Urinary bladder (tissue), 4 donors: ENCODE results near the gene GNB1L. TPM values are rescaled to one million over a fixed set of nuclear protein-coding genes. Genes with fewer than 3 reads are reported as not detected.

Experiments used
- DNase-seq: peaks from one replicate; pipeline ENCODE4 v3.0.0-alpha.2; 2015; ENCODE audit errors: extremely low spot score
- H3K27ac ChIP-seq: one replicate; pipeline ENCODE4 v1.5.1; 2013; ENCODE audit warnings: low read depth, mild to moderate bottlenecking, moderate library complexity
- H3K36me3 ChIP-seq: one replicate; pipeline ENCODE4 v1.6.1; 2013; ENCODE audit warnings: mild to moderate bottlenecking, moderate library complexity; ENCODE audit not compliant: insufficient read depth
- H3K4me1 ChIP-seq: one replicate; pipeline ENCODE4 v1.6.1; 2013; ENCODE audit warnings: mild to moderate bottlenecking, moderate library complexity; ENCODE audit not compliant: insufficient read depth
- H3K4me3 ChIP-seq: one replicate; pipeline ENCODE4 v1.5.1; 2013; ENCODE audit warnings: low read depth, low read length
- WGBS: extraction: QIAGEN DNeasy Blood & Tissue Kit; methylation state at CpG from one replicate; pipeline ENCODE4 v1.1.7; 2013; 5-methylcytosine and 5-hydroxymethylcytosine counted together
- polyA plus RNA-seq: library from polyadenylated mRNA; stranded (reverse); fragments of 200-250 nt; gene quantifications from one replicate; pipeline ENCODE4 v1.2.3, GENCODE V29; 2013
- total RNA-seq: library from RNA; depleted of rRNA; stranded (reverse); fragments of >200 nt; gene quantifications from one replicate; pipeline ENCODE4 v1.2.3, GENCODE V29; 2014
- donor health status: healthy with polysubstance abuse.
- donor health status: healthy.

GNB1L gene
- total and polyA plus RNA-seq, 2 donors = 3.4 to 8.5 TPM

DNA sequence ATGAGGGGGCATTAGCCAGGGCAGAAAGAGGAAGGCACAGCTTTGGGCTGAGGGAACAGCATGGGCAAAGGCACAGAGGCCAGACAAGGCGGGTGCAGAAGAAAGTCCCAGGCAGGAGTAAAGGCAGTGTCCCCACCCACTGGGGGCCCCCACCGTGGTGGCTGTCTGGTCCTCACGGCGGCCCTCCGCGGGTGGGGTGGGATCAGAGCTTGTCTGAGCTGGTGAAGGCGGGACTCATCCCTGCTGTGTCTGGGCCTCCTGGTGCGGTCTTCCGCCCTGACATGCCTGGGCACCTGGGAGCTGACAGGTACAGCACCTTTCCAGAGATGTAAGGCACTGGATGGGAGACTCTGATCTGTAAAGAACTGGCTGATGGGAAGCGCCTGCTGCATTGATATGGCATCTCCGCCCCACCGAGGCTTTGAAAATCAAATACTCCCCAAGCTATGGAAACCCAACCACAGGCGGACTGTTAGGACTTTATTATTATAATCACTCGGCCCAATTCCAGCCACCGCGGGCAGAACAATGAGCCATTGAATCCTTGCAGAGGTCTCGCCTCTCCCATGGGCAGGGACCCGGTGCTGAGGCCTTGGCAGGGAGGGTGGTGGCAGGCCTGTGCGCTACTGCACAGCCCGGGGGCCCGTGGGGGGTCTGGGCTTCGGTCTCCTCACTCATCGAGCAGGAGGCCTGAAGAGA lies 14.2 kb upstream of the GNB1L start:
- no peak for DNase-seq
- WGBS = 78% methylated on average over 23 of the region's 23 CpGs
- Histone ChIP-seq H3K4me1 (no peaks in the 10 kb centered on the region), H3K4me3 (no peak overlapping the region), H3K36me3 (no peaks in the 10 kb centered on the region), H3K27ac (no peak overlapping the region)

DNA sequence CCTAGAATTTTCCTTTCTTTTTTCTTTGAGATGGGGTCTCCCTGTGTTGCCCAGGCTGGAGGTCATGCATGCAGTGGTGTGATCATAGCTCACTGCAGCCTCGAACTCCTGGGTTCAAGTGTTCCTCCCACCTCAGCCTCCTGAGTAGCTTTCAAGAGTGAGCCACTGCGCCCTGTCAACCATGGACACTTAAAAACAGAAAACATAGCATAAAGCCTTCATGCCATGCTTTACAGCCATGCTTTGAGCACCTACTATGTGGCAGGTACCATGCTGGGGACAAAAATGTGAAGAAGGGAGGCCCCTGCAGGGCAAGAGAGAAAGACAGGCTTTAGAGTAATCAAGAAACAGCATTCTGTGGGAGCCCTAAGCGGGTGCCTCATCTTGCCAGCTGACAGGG lies 13.7 kb upstream of the GNB1L start:
- 97% methylated on average over 3 of the region's 3 CpGs for WGBS

GRCh38 chr22:19867617-19868016 lies 12.9 kb upstream of the GNB1L start:
- Histone ChIP-seq H3K4me1 (no peaks in the 10 kb centered on the region), H3K36me3 (no peaks in the 10 kb centered on the region), H3K27ac (no peak overlapping the region), H3K4me3 (no peak overlapping the region)
- DNase-seq = no peak
- WGBS = 89% methylated on average over 7 of the region's 7 CpGs

More for the DNA sequence above, 13.7 kb upstream of the GNB1L start:
- Histone ChIP-seq H3K4me1 (no peaks in the 10 kb centered on the region), H3K4me3 (no peak overlapping the region), H3K36me3 (no peaks in the 10 kb centered on the region), H3K27ac (no peak overlapping the region)
- no peak for DNase-seq

GRCh38 chr22:19866665-19867009 lies 12.0 kb upstream of the GNB1L start:
- H3K4me1 ChIP-seq = no peaks in the 10 kb centered on the region
- no peak for DNase-seq
- no peak overlapping the region for H3K4me3 ChIP-seq
- no peaks in the 10 kb centered on the region for H3K36me3 ChIP-seq
- 90% methylated on average over 3 of the region's 3 CpGs for WGBS
- no peak overlapping the region for H3K27ac ChIP-seq

DNA sequence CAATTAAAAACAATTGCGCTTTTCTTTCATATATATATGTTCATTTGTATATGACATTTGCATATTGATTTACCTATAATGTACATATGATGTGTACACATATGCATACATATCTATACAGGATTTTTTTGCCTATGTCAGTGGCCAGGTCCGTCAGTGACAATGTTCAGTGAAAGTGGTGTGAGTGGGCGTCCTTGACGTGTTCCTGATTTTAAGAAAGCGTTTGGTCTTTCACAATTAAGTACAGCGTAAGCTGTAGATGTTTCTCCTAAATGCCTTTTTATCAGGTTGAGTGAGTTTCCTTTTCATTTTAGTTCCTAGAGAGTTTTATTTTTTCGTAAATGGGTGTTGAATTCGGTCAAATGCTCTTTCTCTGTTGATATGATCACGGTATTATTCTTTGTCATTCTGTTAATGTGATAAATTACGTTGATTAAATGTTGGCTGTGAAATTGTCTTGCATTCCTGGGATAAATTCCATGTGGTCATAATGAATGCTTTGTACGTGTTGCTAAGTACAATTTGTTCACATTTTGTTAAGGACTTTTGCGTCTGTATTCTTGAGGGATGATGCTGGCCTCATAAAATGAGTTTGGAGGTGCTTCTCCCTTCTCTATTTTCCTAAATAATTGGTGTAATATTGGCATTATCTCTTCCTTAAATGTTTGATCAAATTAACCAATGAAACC lies 10.6 kb upstream of the GNB1L start:
- 87% methylated on average over 12 of the region's 12 CpGs for WGBS
- no peak overlapping the region for H3K27ac ChIP-seq
- no peak overlapping the region for H3K4me3 ChIP-seq
- DNase-seq = no peak
- no peaks in the 10 kb centered on the region for H3K36me3 ChIP-seq
- no peaks in the 10 kb centered on the region for H3K4me1 ChIP-seq

DNA sequence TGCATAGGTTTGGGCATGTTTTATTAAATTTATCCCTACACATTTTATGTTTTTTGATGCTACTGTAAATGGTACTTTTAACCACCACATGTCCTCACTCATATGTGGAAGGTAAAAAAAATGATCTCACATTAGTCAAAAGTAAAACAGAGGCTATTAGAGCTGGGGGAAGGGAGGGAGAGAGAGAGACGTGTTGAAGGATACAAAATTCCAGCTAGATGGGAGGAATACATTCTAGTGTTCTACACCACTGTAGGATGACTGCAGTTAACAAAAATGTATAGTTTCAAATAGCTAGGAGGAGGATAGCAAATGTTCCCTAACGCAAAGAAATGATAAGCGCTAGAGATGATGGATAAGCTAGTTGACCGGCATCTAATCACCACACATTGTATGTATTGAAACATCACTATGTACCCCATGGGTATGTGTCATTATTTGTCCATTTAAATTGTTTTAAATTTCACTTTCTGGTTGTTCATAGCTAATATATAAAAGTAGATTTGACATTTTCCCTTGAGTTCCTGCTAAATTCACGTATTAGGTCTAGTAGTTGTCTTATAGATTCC lies 9.9 kb upstream of the GNB1L start:
- 92% methylated on average over 5 of the region's 5 CpGs for WGBS
- no peaks in the 10 kb centered on the region for H3K36me3 ChIP-seq
- H3K4me3 ChIP-seq = no peak overlapping the region
- no peak overlapping the region for H3K27ac ChIP-seq
- DNase-seq = no peak
- no peaks in the 10 kb centered on the region for H3K4me1 ChIP-seq

- Histone ChIP-seq H3K4me3 (no peak overlapping the region), H3K4me1 (no peaks in the 10 kb centered on the region), H3K27ac (no peak overlapping the region), H3K36me3 (no peaks in the 10 kb centered on the region)
- DNase-seq = no peak
- 92% methylated on average over 5 of the region's 5 CpGs for WGBS
These were observed 8.9 kb upstream of the GNB1L start for GRCh38 chr22:19863571-19863970.

DNA sequence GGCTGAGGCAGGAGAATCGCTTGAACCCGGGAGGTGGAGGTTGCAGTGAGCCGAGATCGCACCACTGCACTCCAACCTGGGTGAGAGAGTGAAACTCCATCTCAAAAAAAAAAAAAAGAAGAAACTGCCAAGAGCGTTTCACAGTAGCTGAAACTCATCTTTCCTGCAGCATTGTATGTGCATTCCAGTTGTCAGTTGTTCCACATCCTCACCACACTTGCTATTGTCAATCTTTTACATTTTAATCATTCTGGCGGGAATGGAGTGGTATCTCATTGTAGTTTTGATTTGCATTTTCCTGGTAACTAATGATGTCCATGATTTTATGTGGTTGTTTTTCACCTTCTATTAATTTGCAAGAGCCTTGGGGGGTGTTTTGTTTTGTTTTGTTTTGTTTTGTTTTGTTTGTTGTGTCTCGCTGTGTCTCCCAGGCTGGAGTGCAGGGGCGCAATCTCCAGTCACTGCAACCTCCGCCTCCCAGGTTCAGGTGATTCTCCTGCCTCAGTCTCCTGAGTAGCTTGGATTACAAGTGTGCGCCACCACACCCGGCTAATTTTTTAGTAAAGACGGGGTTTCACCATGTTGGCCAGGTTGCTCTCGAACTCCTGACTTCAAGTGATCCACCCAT lies 8.1 kb upstream of the GNB1L start:
- DNase-seq = no peak
- no peak overlapping the region for H3K4me3 ChIP-seq
- no peaks in the 10 kb centered on the region for H3K4me1 ChIP-seq
- H3K27ac ChIP-seq = no peak overlapping the region
- 96% methylated on average over 13 of the region's 13 CpGs for WGBS
- no peaks in the 10 kb centered on the region for H3K36me3 ChIP-seq

GRCh38 chr22:19859861-19860510 lies 5.3 kb upstream of the GNB1L start:
- Histone ChIP-seq H3K36me3 (no peaks in the 10 kb centered on the region), H3K27ac (no peak overlapping the region), H3K4me1 (no peaks in the 10 kb centered on the region), H3K4me3 (no peak overlapping the region)
- 96% methylated on average over 8 of the region's 8 CpGs for WGBS
- DNase-seq = no peak

- DNase-seq = no peak
- H3K4me1 ChIP-seq = peaks cover 5% of the 10 kb centered on the region
- no peaks in the 10 kb centered on the region for H3K36me3 ChIP-seq
- H3K4me3 ChIP-seq = no peak overlapping the region
- no peak overlapping the region for H3K27ac ChIP-seq
- WGBS = 98% methylated on average over 3 of the region's 3 CpGs
These were observed 2.7 kb upstream of the GNB1L start for GRCh38 chr22:19857382-19857781.

- H3K36me3 ChIP-seq = peaks cover 3% of the 10 kb centered on the region
- 12% methylated on average over 24 of the region's 24 CpGs for WGBS
- DNase-seq = no peak
- peak overlapping the region; percentile 88 for H3K27ac ChIP-seq
- peak overlapping the region; percentile 71 for H3K4me3 ChIP-seq
- H3K4me1 ChIP-seq = peaks cover 5% of the 10 kb centered on the region
These were observed 1.1 kb upstream of the GNB1L start for GRCh38 chr22:19855504-19856409.

DNA sequence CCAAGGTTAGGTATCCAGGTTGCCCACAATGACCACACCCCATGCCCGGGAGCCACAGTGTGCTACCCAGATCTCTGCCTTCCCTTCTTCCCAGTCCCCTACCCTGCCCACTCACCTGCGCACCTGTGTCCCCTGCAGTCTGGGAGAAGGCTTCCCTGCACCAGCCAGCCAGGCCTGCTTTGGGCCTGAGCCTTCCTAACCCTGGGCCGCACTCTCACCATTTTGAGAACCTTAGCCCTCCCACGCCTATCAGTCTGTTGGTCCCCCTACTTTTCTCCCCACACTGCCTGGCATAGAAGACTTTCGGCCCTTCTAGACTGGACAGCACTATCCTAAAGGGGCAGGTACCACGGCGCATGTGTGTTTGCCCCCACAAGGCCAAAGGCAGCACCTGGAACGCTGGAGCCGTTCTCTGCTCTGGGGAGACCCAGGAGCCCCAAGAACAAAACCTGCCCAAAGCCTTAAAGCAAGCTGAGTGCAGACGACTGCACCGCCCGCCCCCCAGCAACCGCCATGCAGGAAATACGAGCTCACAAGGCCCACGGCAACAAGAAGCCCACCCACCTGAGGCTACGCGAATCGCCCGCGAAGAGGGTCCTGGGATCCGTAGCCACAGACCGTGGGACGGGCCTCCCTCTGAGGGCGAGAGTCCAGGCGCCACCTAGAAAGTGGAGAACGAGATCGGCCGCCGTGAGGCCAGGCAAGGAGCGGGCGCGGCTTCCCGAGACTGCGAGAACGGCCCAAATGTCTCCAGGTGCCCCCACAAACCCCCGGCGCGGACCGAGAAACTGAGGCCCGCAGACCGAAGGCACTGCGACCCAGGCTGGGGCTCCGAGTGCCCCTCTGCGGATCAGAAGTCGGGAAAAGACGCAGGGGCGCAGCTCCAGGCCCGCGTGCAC lies 546 bp downstream of the GNB1L start:
- H3K4me3 ChIP-seq = peak overlapping the region; percentile 71
- peaks cover 5% of the 10 kb centered on the region for H3K4me1 ChIP-seq
- DNase-seq = no peak
- peaks cover 3% of the 10 kb centered on the region for H3K36me3 ChIP-seq
- peak overlapping the region; percentile 65 for H3K27ac ChIP-seq
- WGBS = 1% methylated on average over 49 of the region's 49 CpGs
